GM10847 (cell line): ENCODE results near the gene SPDEF.

Experiments used
- POLR2A ChIP-seq: IDR thresholded peaks from 2 replicates; pipeline ENCODE4 v1.6.1; 2011; ENCODE audit not compliant: insufficient read length; ENCODE audit errors: extremely low read depth

Gene SPDEF

GRCh38 chr6:34514112-34514511 is 42.0 kb downstream of the SPDEF start:
- no peak for TF ChIP-seq POLR2A

GRCh38 chr6:34513646-34514045 is 42.5 kb downstream of the SPDEF start:
- no peak for TF ChIP-seq POLR2A

- no peak for TF ChIP-seq POLR2A
Observed at GRCh38 chr6:34512738-34513115, 43.4 kb downstream of the SPDEF start.

- TF ChIP-seq POLR2A, result no peak
Observed at GRCh38 chr6:34511915-34512737, 44.0 kb downstream of the SPDEF start.

- no peak for TF ChIP-seq POLR2A
Observed at GRCh38 chr6:34511214-34511914, 44.8 kb downstream of the SPDEF start.

- no peak for TF ChIP-seq POLR2A
Observed at GRCh38 chr6:34510299-34510698, 45.8 kb downstream of the SPDEF start.

- TF ChIP-seq POLR2A, result no peak
Observed at GRCh38 chr6:34509782-34510181, 46.3 kb downstream of the SPDEF start.

GRCh38 chr6:34508425-34508824 is 47.7 kb downstream of the SPDEF start:
- no peak for TF ChIP-seq POLR2A

GRCh38 chr6:34506718-34507117 is 49.4 kb downstream of the SPDEF start:
- TF ChIP-seq POLR2A, result no peak

GRCh38 chr6:34497411-34497810 is 58.7 kb downstream of the SPDEF start:
- TF ChIP-seq POLR2A, result no peak

GRCh38 chr6:34496103-34496685 is 59.9 kb downstream of the SPDEF start:
- TF ChIP-seq POLR2A, result no peak

GRCh38 chr6:34494973-34495372 is 61.2 kb downstream of the SPDEF start:
- TF ChIP-seq POLR2A, result no peak

GRCh38 chr6:34493344-34493743 is 62.8 kb downstream of the SPDEF start:
- TF ChIP-seq POLR2A, result no peak

- TF ChIP-seq POLR2A, result no peak
Observed at GRCh38 chr6:34491091-34491430, 65.1 kb downstream of the SPDEF start.

- no peak for TF ChIP-seq POLR2A
Observed at GRCh38 chr6:34490390-34491090, 65.6 kb downstream of the SPDEF start.

GRCh38 chr6:34489207-34489805 is 66.8 kb downstream of the SPDEF start:
- no peak for TF ChIP-seq POLR2A
